Endothelial cell of umbilical vein (primary cell): ENCODE results near the gene DNAH6. TPM values are rescaled to one million over a fixed set of nuclear protein-coding genes. Genes with fewer than 3 reads are reported as not detected.

Experiments used
- BruUV-seq: library from RNA; stranded (reverse); fragments of 400-500 nt; replicated peaks from 2 replicates; lab custom pipeline; 2021; lab: Mats Ljungman, UMichigan
- CTCF ChIA-PET: fragments of 300-600, 350-600 bp; sonication (Branson Sonifier 250); formaldehyde crosslinking; loops from one replicate; lab custom pipeline; 2021; ENCODE audit warnings: antibody characterized with exemption, inconsistent platforms; lab: Charles Lee
- POLR2A ChIA-PET: fragments of 300-600, 350-600 bp; sonication (Branson Sonifier 250); formaldehyde crosslinking; loops from one replicate; lab custom pipeline; 2021; ENCODE audit warnings: antibody characterized with exemption, inconsistent platforms; lab: Charles Lee
- DNase-seq: peaks from one replicate; pipeline ENCODE4 v3.0.0-alpha.2; 2011; ENCODE audit warnings: low read depth, low spot score
- FAIRE-seq: peaks from 2 replicates; lab custom pipeline; 2011; peaks lifted over from hg19 to GRCh38; lab: Jason Lieb, UNC
- H2AFZ ChIP-seq: 2 replicates; pipeline ENCODE4 v1.6.0; 2012; ENCODE audit warnings: low read depth, low read length, control low read depth, inconsistent platforms
- H3K27ac ChIP-seq: 2 replicates; pipeline ENCODE4 v1.5.1; 2011; ENCODE audit warnings: low read depth, mild to moderate bottlenecking, control low read depth, low read length, moderate library complexity; ENCODE audit not compliant: insufficient read depth
- H3K27me3 ChIP-seq, 2 experiments: 2 replicates each; pipeline versions ENCODE4 v1.6.0 to v1.6.1; 2011; ENCODE audit warnings: low read length in 2 of 2, mixed read lengths in 1 of 2; ENCODE audit not compliant: control insufficient read depth in 2 of 2, insufficient read depth in 2 of 2
- H3K36me3 ChIP-seq, 2 experiments: 2 replicates in 1 of 2; 3 replicates in 1 of 2; pipeline ENCODE4 v1.5.1; 2011; ENCODE audit warnings: low read length in 2 of 2, mild to moderate bottlenecking in 1 of 2, moderate library complexity in 1 of 2; ENCODE audit not compliant: control insufficient read depth in 2 of 2, insufficient read depth in 2 of 2; ENCODE audit errors: extremely low read depth in 1 of 2
- H3K4me1 ChIP-seq: 3 replicates; pipeline ENCODE4 v1.5.1; 2011; ENCODE audit warnings: mild to moderate bottlenecking, low read length; ENCODE audit not compliant: control insufficient read depth, insufficient read depth; ENCODE audit errors: extremely low read depth
- H3K4me2 ChIP-seq: 2 replicates; pipeline ENCODE4 v1.6.1; 2011; ENCODE audit warnings: low read length, control low read depth, mixed read lengths; ENCODE audit not compliant: insufficient read depth
- H3K4me3 ChIP-seq, 3 experiments: fragments of 200-600 bp in 1 of 3; sonication (generic), shearing (Covaris generic) in 1 of 3; replicated peaks in 1 of 3; 2 replicates each; pipeline ENCODE4 v1.5.1; 2011 to 2016; ENCODE audit warnings: control low read depth in 3 of 3, low read length in 3 of 3, mild to moderate bottlenecking in 2 of 3, inconsistent platforms in 1 of 3, low read depth in 1 of 3, moderate library complexity in 1 of 3; ENCODE audit not compliant: insufficient read depth in 1 of 3
- H3K79me2 ChIP-seq: 2 replicates; pipeline ENCODE4 v1.6.0; 2012; ENCODE audit warnings: low read length, inconsistent platforms; ENCODE audit not compliant: control insufficient read depth, insufficient read depth
- H3K9ac ChIP-seq: replicated peaks from 2 replicates; pipeline ENCODE3; 2011; ENCODE audit warnings: low read length, control low read depth; ENCODE audit not compliant: insufficient read depth; ENCODE audit errors: extremely low read depth
- H3K9me1 ChIP-seq: replicated peaks from 3 replicates; pipeline ENCODE4 v1.6.0; 2011; ENCODE audit warnings: mild to moderate bottlenecking, low read length; ENCODE audit not compliant: control insufficient read depth, insufficient read depth; ENCODE audit errors: extremely low read depth
- H3K9me3 ChIP-seq: replicated peaks from 2 replicates; pipeline ENCODE4 v1.5.1; 2012; ENCODE audit warnings: low read length, inconsistent platforms; ENCODE audit not compliant: control insufficient read depth, insufficient read depth
- H4K20me1 ChIP-seq: replicated peaks from 2 replicates; pipeline ENCODE3; 2011; ENCODE audit warnings: mild to moderate bottlenecking, low read length; ENCODE audit not compliant: control insufficient read depth, insufficient read depth; ENCODE audit errors: extremely low read depth
- EZH2 ChIP-seq: IDR thresholded peaks from 2 replicates; pipeline ENCODE4 v1.6.1; 2012; ENCODE audit warnings: borderline replicate concordance, low read depth, mild to moderate bottlenecking, moderate library complexity, low read length, inconsistent platforms; ENCODE audit not compliant: severe bottlenecking
- FOS ChIP-seq: IDR thresholded peaks from 2 replicates; pipeline ENCODE4 v1.6.1; 2011; ENCODE audit warnings: mild to moderate bottlenecking, low read length, moderate library complexity, borderline replicate concordance; ENCODE audit not compliant: insufficient read depth
- GATA2 ChIP-seq: IDR thresholded peaks from 2 replicates; pipeline ENCODE4 v1.7.0; 2011; ENCODE audit warnings: low read depth, mild to moderate bottlenecking, moderate library complexity, mixed read lengths, low read length; ENCODE audit not compliant: insufficient read length, insufficient read depth
- JUN ChIP-seq: IDR thresholded peaks from 2 replicates; pipeline ENCODE4 v1.6.1; 2011; ENCODE audit warnings: borderline replicate concordance, low read depth; ENCODE audit not compliant: insufficient read length, insufficient read depth
- MYC ChIP-seq: IDR thresholded peaks from one replicate; pipeline ENCODE4 v1.6.1; 2011; ENCODE audit warnings: mild to moderate bottlenecking, low read depth, low read length
- POLR2A ChIP-seq: IDR thresholded peaks from 2 replicates; pipeline ENCODE4 v1.6.1; 2012; ENCODE audit warnings: low read depth, mild to moderate bottlenecking, control low read depth, low read length
- POLR2AphosphoS5 ChIP-seq: IDR thresholded peaks from 2 replicates; pipeline ENCODE4 v1.6.1; 2012; ENCODE audit warnings: low read depth, mild to moderate bottlenecking, control low read depth, low read length, moderate library complexity; ENCODE audit not compliant: insufficient read depth
- dilution Hi-C: fragments of 300-500 bp; cut with MboI; formaldehyde crosslinking; loops from one replicate; pipeline ENCODE4 v1.15.0; 2019; ENCODE audit warnings: low sequenced_read_pairs; ENCODE audit not compliant: extremely low pct_ligation_motif_present
- intact Hi-C: fragments of 100-400 bp; cut with micrococcal nuclease; formaldehyde crosslinking; loops from one replicate; pipeline ENCODE4 v1.10.0; 2022
- polyA plus RNA-seq, 4 experiments: library from polyadenylated mRNA; depleted of rRNA in 3 of 4; stranded (reverse) in 3 of 4; unstranded in 1 of 4; fragments of >200 nt; gene quantifications; 2 replicates each; pipeline versions ENCODE4 v1.2.1 to v1.2.3, GENCODE V29; 2011 to 2012; ENCODE audit warnings: missing spikeins in 1 of 4
- total RNA-seq: library from RNA; stranded (reverse); gene quantifications from 2 replicates; pipeline ENCODE4 v1.2.3, GENCODE V29; 2021
- TF ChIP-seq, protein P1 (sequence below): IDR thresholded peaks from 2 replicates; pipeline ENCODE4 v1.6.1; 2011; ENCODE audit not compliant: insufficient read depth, insufficient read length
- TF ChIP-seq, protein P2 (sequence below), 2 donors: IDR thresholded peaks; 1 replicate in 1 of 2; 2 replicates in 1 of 2; pipeline ENCODE4 v1.5.1; 2011; ENCODE audit warnings: low read length in 2 of 2, mild to moderate bottlenecking in 2 of 2, moderate library complexity in 2 of 2, control low read depth in 1 of 2, inconsistent platforms in 1 of 2, low read depth in 1 of 2; ENCODE audit not compliant: insufficient read depth in 1 of 2; ENCODE audit errors: extremely low read depth in 1 of 2

The DNAH6 gene
- total and polyA plus RNA-seq, 2 donors (not counting 3 experiments of a cell fraction or from before 2014, with no cell fraction given): 0.24 TPM; not detected in 1

- dilution Hi-C loops: no loop called here
- CTCF ChIA-PET: no interaction called here
- no peak overlapping the region for H3K4me3 ChIP-seq
- FAIRE-seq (no peak), DNase-seq (no peak)
- no peak for TF ChIP-seq FOS
- TF ChIP-seq POLR2AphosphoS5: no peak
- TF ChIP-seq JUN: no peak
- TF ChIP-seq EZH2: no peak
- no peak for TF ChIP-seq POLR2A
- TF ChIP-seq, protein P1, sequence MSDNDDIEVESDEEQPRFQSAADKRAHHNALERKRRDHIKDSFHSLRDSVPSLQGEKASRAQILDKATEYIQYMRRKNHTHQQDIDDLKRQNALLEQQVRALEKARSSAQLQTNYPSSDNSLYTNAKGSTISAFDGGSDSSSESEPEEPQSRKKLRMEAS: no peak
- no peak for TF ChIP-seq MYC
- TF ChIP-seq GATA2: no peak
- TF ChIP-seq, protein P2, sequence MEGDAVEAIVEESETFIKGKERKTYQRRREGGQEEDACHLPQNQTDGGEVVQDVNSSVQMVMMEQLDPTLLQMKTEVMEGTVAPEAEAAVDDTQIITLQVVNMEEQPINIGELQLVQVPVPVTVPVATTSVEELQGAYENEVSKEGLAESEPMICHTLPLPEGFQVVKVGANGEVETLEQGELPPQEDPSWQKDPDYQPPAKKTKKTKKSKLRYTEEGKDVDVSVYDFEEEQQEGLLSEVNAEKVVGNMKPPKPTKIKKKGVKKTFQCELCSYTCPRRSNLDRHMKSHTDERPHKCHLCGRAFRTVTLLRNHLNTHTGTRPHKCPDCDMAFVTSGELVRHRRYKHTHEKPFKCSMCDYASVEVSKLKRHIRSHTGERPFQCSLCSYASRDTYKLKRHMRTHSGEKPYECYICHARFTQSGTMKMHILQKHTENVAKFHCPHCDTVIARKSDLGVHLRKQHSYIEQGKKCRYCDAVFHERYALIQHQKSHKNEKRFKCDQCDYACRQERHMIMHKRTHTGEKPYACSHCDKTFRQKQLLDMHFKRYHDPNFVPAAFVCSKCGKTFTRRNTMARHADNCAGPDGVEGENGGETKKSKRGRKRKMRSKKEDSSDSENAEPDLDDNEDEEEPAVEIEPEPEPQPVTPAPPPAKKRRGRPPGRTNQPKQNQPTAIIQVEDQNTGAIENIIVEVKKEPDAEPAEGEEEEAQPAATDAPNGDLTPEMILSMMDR (IDR thresholded peaks at IDR 0.05; ENCODE audit: extremely low read depth in 1 of 2, insufficient read depth in 1 of 2, low read depth in 1 of 2, low read length in 2 of 2): no peak
- no peaks in the 10 kb centered on the region for H3K9me1 ChIP-seq
- no TSS peak for BruUV-seq
- no peak overlapping the region for H3K27ac ChIP-seq
- H4K20me1 ChIP-seq: no peaks in the 10 kb centered on the region
- H3K79me2 ChIP-seq: no peaks in the 10 kb centered on the region
- H3K27me3 ChIP-seq: no peaks in the 10 kb centered on the region
- H3K4me2 ChIP-seq: no peak overlapping the region
- H3K36me3 ChIP-seq: no peaks in the 10 kb centered on the region
- H3K9ac ChIP-seq: no peak overlapping the region
- POLR2A ChIA-PET: no interaction called here
- H3K9me3 ChIP-seq: no peaks in the 10 kb centered on the region
- no peak overlapping the region for H2AFZ ChIP-seq
- intact Hi-C loops: no loop called here
- H3K4me1 ChIP-seq: no peaks in the 10 kb centered on the region
Observed at GRCh38 chr2:84579661-84580060, 63.4 kb downstream of the DNAH6 start.
